Fibroblast of gingiva (primary cell): ENCODE results near the gene GPRC6A.

Experiments
- DNase-seq: peaks from one replicate; pipeline ENCODE4 v3.0.0-alpha.2; 2011; ENCODE audit warnings: low read depth

GPRC6A gene

GRCh38 chr6:116783852-116784251 is 45.0 kb downstream of the GPRC6A start:
- DNase-seq: no peak

GRCh38 chr6:116779573-116780164 is 49.2 kb downstream of the GPRC6A start:
- peak; percentile 25 for DNase-seq

- DNase-seq: peak; percentile 10
Observed at GRCh38 chr6:116773886-116774285, 55.0 kb downstream of the GPRC6A start.

GRCh38 chr6:116772450-116772849 is 56.4 kb downstream of the GPRC6A start:
- no peak for DNase-seq

GRCh38 chr6:116767715-116768114 is 61.2 kb downstream of the GPRC6A start:
- peak; percentile 64 for DNase-seq

- no peak for DNase-seq
Observed at GRCh38 chr6:116766506-116767176, 62.2 kb downstream of the GPRC6A start.

- peak; percentile 11 for DNase-seq
Observed at GRCh38 chr6:116764961-116765841, 63.7 kb downstream of the GPRC6A start, which contains the start of gene FAM162B. FAM162B (minus strand) TSS chr6:116765719; CDS start chr6:116765576, 143 bp downstream.

- peak; percentile 6 for DNase-seq
Observed at GRCh38 chr6:116764629-116764960, 64.3 kb downstream of the GPRC6A start.

GRCh38 chr6:116763906-116764628 is 64.8 kb downstream of the GPRC6A start:
- DNase-seq: no peak

GRCh38 chr6:116763048-116763447 is 65.8 kb downstream of the GPRC6A start:
- DNase-seq: no peak

GRCh38 chr6:116762235-116762634 is 66.6 kb downstream of the GPRC6A start:
- no peak for DNase-seq

GRCh38 chr6:116761779-116762178 is 67.1 kb downstream of the GPRC6A start:
- DNase-seq: no peak

- DNase-seq: no peak
Observed at GRCh38 chr6:116745176-116745575, 83.7 kb downstream of the GPRC6A start.
